Activated CD4-positive, alpha-beta T cell treated with anti-CD3 and anti-CD28 coated beads, Interleukin-10, Interleukin-2, amounts not matched to agents 100 ng/mL and 50 ng/mL, durations not matched to agents 16 hours and 8 hours (primary cell): Measurements from ENCODE around the gene ROR2.

Source experiments
- DNase-seq: peaks from one replicate; pipeline ENCODE4 v3.0.0-alpha.2; 2020

The ROR2 gene

GRCh38 chr9:91733006-91733624 is 216.9 kb downstream of the ROR2 start:
- no peak for DNase-seq

DNA sequence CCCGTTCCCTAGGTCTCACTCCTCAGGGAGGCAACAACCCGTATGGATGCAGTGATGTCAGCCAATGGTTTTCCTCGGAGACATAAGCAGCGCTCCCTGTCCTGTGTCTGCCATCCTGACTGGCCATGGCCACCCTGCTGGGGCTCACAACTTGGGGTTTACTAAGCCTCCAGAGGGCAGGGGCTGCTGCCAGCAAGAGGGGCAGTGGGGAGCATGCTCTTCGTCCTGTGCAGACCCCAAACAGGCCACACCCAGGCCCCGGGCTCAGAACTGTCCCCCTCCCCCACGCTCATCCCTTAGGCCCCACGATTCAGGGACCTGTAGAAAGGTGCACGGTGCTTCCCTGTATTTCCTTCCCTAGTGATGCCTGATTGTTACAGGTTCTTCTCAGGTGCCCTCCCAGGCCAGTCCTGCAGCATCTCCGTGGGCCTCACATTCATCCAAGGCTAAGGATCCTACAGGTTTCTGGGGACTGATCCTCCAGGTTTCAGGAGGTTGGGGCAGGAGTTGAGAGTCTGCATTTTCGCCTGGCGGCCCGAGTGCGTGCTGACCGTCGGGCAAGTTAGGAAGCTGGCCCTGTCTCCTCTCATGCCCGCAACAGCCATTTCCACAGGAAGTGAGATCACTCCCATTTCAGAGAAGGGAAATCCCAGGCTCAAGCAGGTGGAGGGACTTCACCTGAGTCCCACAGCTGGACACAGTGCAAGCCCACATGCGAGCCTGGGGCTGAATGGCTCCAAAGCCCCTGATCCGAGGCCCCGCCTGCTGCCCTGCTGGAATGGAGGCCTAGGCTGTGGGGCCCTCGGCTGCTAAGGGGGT is 217.6 kb downstream of the ROR2 start:
- no peak for DNase-seq

DNA sequence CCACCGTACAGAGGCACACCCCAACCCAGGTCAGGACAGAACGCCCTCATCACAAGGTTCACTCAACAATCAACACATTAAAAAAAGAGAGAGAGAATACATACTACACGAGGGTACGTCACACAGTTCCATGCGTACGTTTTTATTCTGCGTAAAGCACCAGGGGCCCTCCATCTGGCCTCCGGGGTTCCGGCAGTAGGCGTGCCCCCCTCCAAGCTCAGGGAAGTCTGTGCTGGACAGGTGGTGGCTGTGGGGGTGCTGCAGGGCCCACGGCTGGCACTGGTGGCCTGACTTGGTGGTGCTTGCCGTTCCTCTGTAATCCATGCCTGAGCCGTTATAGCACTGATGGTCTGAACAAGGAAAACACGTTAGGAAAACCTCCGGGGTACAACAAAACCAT is 219.2 kb downstream of the ROR2 start:
- DNase-seq, result no peak

- no peak for DNase-seq
Observed at GRCh38 chr9:91729558-91729842, 220.5 kb downstream of the ROR2 start.

GRCh38 chr9:91727972-91728371 is 222.1 kb downstream of the ROR2 start:
- no peak for DNase-seq

- DNase-seq, result peak; percentile 70
Observed at GRCh38 chr9:91727316-91727861, 222.6 kb downstream of the ROR2 start.

DNA sequence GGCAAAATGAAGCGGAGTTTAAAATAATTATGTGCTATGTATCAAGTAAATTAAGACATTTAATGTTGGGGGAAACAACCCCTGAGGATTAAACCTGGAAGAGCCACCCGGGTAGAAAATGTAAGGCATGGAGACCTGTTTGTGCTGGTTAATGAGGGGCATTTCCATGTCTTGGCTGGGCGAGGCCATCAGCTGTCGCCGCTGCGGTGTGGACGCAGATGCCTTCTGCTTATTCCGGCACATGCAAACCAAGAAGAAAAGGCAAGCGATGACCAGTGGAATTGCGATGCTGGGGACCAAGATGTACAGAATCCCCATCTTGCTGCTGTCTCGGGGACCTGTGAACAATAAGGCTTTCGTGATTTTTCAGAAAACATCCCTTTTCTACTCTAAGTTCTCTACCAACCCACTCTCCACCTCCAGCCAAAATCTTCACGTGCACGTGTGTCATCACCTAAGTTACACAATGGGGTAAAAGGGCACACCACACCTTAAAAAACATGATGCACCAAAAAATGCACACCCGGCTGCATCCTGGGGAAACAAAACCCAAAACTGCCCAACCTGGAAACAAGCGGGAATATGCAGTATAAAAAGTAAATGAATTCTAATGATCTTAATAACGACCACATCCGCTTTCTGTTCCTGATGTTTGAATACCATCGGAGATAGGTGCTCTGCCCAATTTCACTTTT is 223.5 kb downstream of the ROR2 start:
- no peak for DNase-seq

- DNase-seq, result no peak
Observed at GRCh38 chr9:91725651-91726050, 224.4 kb downstream of the ROR2 start.

GRCh38 chr9:91724609-91725505 is 225.2 kb downstream of the ROR2 start:
- no peak for DNase-seq

- DNase-seq, result no peak
Observed at GRCh38 chr9:91724068-91724440, 226.0 kb downstream of the ROR2 start.

GRCh38 chr9:91723420-91724067 is 226.5 kb downstream of the ROR2 start:
- DNase-seq, result no peak

GRCh38 chr9:91720751-91721705 is 229.0 kb downstream of the ROR2 start:
- no peak for DNase-seq

- no peak for DNase-seq
Observed at GRCh38 chr9:91720313-91720712, 229.7 kb downstream of the ROR2 start.

DNA sequence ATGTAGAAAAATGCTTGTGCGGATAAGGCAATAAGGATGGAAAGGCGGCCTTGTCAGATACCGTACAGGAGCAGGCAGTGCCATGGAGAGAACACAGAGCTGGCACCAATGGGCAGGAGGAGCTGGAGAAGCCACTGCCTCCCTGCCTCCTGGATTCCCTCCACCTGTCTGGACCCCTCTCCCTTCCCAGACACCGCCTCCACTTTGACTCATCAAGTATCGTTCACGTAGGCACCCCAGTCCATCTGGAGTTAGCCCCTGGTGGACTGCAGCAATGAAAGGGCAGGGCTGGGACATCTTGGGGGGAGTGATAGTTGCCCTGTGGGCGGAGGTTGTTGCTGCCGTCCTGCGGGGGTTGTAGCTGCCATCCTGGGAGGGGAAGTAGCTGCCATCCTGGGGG is 232.0 kb downstream of the ROR2 start:
- DNase-seq, result no peak

DNA sequence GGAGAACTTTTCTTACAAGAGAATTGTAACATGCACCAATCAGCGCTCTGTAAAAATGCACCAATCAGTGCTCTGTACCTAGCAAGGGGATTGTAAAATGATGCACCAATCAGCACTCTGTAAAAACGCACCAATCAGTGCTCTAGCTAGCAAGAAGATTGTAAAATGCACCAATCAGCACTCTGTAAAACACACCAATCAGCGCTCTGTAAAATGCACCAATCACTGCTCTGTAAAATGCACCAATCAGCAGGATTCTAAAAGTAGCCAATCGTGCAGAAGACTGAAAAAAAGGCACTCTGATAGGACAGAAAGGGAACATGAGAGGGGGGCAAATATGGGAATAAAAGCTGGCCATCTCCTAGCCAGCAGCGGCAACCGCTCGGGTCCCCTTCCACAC is 233.2 kb downstream of the ROR2 start:
- no peak for DNase-seq

GRCh38 chr9:91716239-91716638 is 233.8 kb downstream of the ROR2 start:
- DNase-seq, result no peak

DNA sequence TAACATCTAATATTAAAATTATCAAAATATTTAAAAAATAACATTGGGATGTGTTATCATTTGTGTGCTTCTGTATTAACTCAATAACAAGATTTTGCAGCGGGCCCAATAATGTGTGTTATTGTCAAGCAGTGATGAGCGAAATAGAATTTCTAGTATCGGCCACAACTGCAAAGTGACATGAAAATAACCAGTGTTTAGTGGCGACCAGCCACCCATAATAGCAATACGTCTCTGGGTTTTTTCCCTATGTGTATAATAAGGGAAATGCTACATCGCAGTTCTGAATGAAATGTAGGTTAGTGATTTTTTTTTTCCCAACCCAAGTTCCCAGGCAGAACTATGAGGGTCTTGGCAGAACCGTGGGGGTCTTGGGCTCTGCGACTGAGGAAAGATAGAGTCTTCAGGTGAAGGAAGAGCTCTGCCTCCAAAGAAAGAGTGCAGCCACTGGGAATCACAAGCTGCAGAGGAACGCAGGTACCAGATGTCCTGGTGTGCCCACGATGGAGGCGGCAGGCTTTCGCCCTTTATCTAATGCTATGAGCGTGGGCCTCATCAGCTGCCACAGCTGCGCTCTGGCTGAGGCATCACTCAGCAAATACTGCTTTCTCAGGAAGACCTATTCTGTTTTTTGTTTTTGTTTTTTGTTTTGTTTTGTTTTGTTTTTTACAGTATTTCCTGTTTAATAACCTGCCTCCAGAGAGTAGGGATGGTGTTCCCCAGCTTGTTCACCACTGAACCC is 235.0 kb downstream of the ROR2 start:
- DNase-seq, result no peak

- peak; percentile 70 for DNase-seq
Observed at GRCh38 chr9:91714020-91714806, 235.8 kb downstream of the ROR2 start.

DNA sequence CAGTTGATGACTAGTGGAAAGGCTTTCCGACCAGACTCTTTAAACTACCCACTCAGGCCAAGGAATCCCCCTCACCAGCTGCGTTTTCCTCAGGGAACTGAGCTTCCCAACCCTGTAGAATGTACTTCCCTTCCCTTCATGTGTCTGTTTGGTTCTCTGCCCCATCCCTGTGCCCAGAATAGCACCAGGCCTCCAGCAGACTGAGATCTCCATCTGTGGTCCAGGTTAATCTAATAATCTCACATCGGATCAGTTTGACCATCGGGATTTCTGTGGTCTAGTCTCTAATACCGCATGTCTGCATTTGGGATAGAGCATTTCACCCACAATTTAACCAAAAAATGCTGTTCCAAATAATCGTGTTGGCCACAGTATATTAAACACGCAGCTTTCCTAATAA is 237.2 kb downstream of the ROR2 start:
- DNase-seq, result no peak
